GM18873 (cell line): ENCODE results near the gene JTB.
"Not testable (repeated sequence)": the region's sequence is repeated elsewhere in the genome, so short reads cannot be mapped to it uniquely, and the experiment has no call there.

Experiments
- ATAC-seq: cut with Tn5 transposase; IDR thresholded peaks from one replicate; pipeline ENCODE4 v1.9.1; 2021; ENCODE audit warnings: mild to moderate bottlenecking, moderate library complexity, moderate number of reproducible peaks; ENCODE audit not compliant: unreplicated experiment, low FRiP score

Gene JTB

GRCh38 chr1:153977250-153978240 is at the start of gene JTB:
JTB (minus strand) TSS chr1:153977674; CDS start chr1:153977252, 422 bp downstream.
- ATAC-seq: no peak

GRCh38 chr1:154019940-154020339 is 42.5 kb upstream of the JTB start:
- ATAC-seq: no peak

- no peak for ATAC-seq
These were observed 41.8 kb upstream of the JTB start for GRCh38 chr1:154019269-154019668.

GRCh38 chr1:154014154-154014907 is 36.9 kb upstream of the JTB start:
- no peak for ATAC-seq

GRCh38 chr1:154012543-154012942 is 35.1 kb upstream of the JTB start:
- ATAC-seq: not testable (repeated sequence)

- no peak for ATAC-seq
These were observed 34.7 kb upstream of the JTB start for GRCh38 chr1:154012129-154012528.

GRCh38 chr1:154006136-154006535 is 28.7 kb upstream of the JTB start:
- ATAC-seq: no peak

- no peak for ATAC-seq
These were observed 22.9 kb upstream of the JTB start for GRCh38 chr1:154000420-154000819.

GRCh38 chr1:153996882-153997281 is 19.4 kb upstream of the JTB start:
- ATAC-seq: not testable (repeated sequence)

- no peak for ATAC-seq
These were observed 18.2 kb upstream of the JTB start for GRCh38 chr1:153995640-153996039.

GRCh38 chr1:153995202-153995601 is 17.7 kb upstream of the JTB start:
- ATAC-seq: no peak

GRCh38 chr1:153991806-153992205 is 14.3 kb upstream of the JTB start:
- ATAC-seq: no peak

- ATAC-seq: no peak
These were observed 13.7 kb upstream of the JTB start for GRCh38 chr1:153991151-153991630.

- ATAC-seq: peak; percentile 72
These were observed 13.1 kb upstream of the JTB start, which contains the start of gene RPS27 for GRCh38 chr1:153990468-153991150. RPS27 (plus strand) TSS chr1:153990762; CDS start chr1:153990797, 35 bp downstream.

GRCh38 chr1:153987621-153988020 is 10.1 kb upstream of the JTB start:
- no peak for ATAC-seq

GRCh38 chr1:153985941-153986761 is 8.7 kb upstream of the JTB start, which contains the start of gene RAB13:
RAB13 (minus strand) TSS chr1:153986339; CDS start chr1:153986236, 103 bp downstream.
- no peak for ATAC-seq

GRCh38 chr1:153985341-153985912 is 8.0 kb upstream of the JTB start:
- ATAC-seq: no peak

GRCh38 chr1:153984123-153984894 is 6.8 kb upstream of the JTB start:
- no peak for ATAC-seq
